ENCODE data around the gene PPCS. TPM values are rescaled to one million over a fixed set of nuclear protein-coding genes. Genes with fewer than 3 reads are reported as not detected.
"Not testable (repeated sequence)": the region's sequence is repeated elsewhere in the genome, so short reads cannot be mapped to it uniquely, and the experiment has no call there.

Gene PPCS
- total and polyA plus RNA-seq, 5 experiments from 2014 or later, result 65.5 to 124 (median 109) TPM

- H3K27me3 Mint-ChIP-seq, DNase-seq, H3K4me1 Mint-ChIP-seq, H3K4me3 Mint-ChIP-seq, ATAC-seq, H3K27ac Mint-ChIP-seq, POLR2A ChIA-PET: not testable (repeated sequence)
- Mint-ChIP-seq H3K36me3 (peaks cover 11 to 72% (median 43%) of the 10 kb centered on the region in 3 donors), H3K9me3 (peaks cover 0 to 43% (median 13%) of the 10 kb centered on the region in 9 donors)
Observed at GRCh38 chr1:42502031-42502430, 45.7 kb downstream of the PPCS start.

- Mint-ChIP-seq H3K9me3 (peaks cover 0 to 65% (median 13%) of the 10 kb centered on the region in 9 donors), H3K36me3 (peaks cover 18 to 84% (median 47%) of the 10 kb centered on the region in 3 donors), H3K4me1 (no peaks in the 10 kb centered on the region), H3K27ac (no peak overlapping the region), H3K27me3 (no peaks in the 10 kb centered on the region), H3K4me3 (no peak overlapping the region)
- POLR2A ChIA-PET, result no interaction called here
- ATAC-seq, result no peak
- DNase-seq, result no peak
Observed at GRCh38 chr1:42504535-42505128, 48.3 kb downstream of the PPCS start.

- POLR2A ChIA-PET, result no interaction called here
- ATAC-seq (no peak), DNase-seq (no peak)
- Mint-ChIP-seq H3K4me3 (no peak overlapping the region), H3K4me1 (no peaks in the 10 kb centered on the region), H3K27ac (no peak overlapping the region), H3K36me3 (peaks cover 30 to 88% (median 47%) of the 10 kb centered on the region in 3 donors), H3K9me3 (peaks cover 0 to 84% (median 23%) of the 10 kb centered on the region in 9 donors), H3K27me3 (no peaks in the 10 kb centered on the region)
Observed at GRCh38 chr1:42506576-42506975, 50.2 kb downstream of the PPCS start.

Other genes with a start within 250 kb of the PPCS start
- gene FOXJ3, start 121.3 kb upstream of the PPCS start, total RNA-seq, result 100 to 1,000 TPM; 108 to 112 TPM
- 10 to 100 TPM; 30.3 to 39.8 (median 34.8) TPM for gene FOXJ3, start 121.3 kb upstream of the PPCS start, polyA plus RNA-seq
- gene RIMKLA, start 75.8 kb upstream of the PPCS start, total RNA-seq, result under 1 TPM; 0.05 to 0.11 TPM
- under 1 TPM in 1 of 3 donors, not detected in 2; 0.19 TPM for gene RIMKLA, start 75.8 kb upstream of the PPCS start, polyA plus RNA-seq
- gene ZMYND12, start 521 bp upstream of the PPCS start, total RNA-seq, result under 1 TPM; 0.39 to 0.41 TPM
- gene ZMYND12, start 521 bp upstream of the PPCS start, polyA plus RNA-seq, result 1 to 10 TPM in 1 of 3 donors, under 1 TPM in 1, not detected in 1; 0.13 to 1.6 TPM
- gene CCDC30, start 6.7 kb downstream of the PPCS start, total RNA-seq, result 1 to 10 TPM; 5.4 to 5.5 TPM
- under 1 TPM; 0.55 to 0.84 (median 0.79) TPM for gene CCDC30, start 6.7 kb downstream of the PPCS start, polyA plus RNA-seq
- gene PPIH, start 201.9 kb downstream of the PPCS start, total RNA-seq, result 10 to 100 TPM; 46.3 to 49.4 TPM
- gene PPIH, start 201.9 kb downstream of the PPCS start, polyA plus RNA-seq, result 100 to 1,000 TPM in 1 of 3 donors, 10 to 100 TPM in 2; 82.3 to 100 (median 85.0) TPM
- gene YBX1, start 225.9 kb downstream of the PPCS start, total RNA-seq, result 100 to 1,000 TPM; 308 to 319 TPM
- gene YBX1, start 225.9 kb downstream of the PPCS start, polyA plus RNA-seq, result 10 to 100 TPM; 80.5 to 89.2 (median 83.0) TPM